Keratinocyte (primary cell): Measurements from ENCODE around the gene MRPS35.

Experiments used
- EZH2 ChIP-seq: IDR thresholded peaks from one replicate; pipeline ENCODE4 v1.6.1; 2012; ENCODE audit warnings: inconsistent platforms, mild to moderate bottlenecking, low read length, moderate library complexity
- TF ChIP-seq, protein P1 (sequence below), 3 experiments: IDR thresholded peaks in 1 of 3; conservative IDR thresholded peaks in 1 of 3; optimal IDR thresholded peaks in 1 of 3; 2 replicates in 2 of 3; 3 replicates in 1 of 3; pipeline versions ENCODE3 to v1.5.1; 2011; ENCODE audit warnings: low read length in 3 of 3, mild to moderate bottlenecking in 3 of 3, moderate library complexity in 2 of 3, control low read depth in 1 of 3, inconsistent platforms in 1 of 3; ENCODE audit not compliant: insufficient read depth in 2 of 3; ENCODE audit errors: extremely low read depth in 1 of 3

DNA sequence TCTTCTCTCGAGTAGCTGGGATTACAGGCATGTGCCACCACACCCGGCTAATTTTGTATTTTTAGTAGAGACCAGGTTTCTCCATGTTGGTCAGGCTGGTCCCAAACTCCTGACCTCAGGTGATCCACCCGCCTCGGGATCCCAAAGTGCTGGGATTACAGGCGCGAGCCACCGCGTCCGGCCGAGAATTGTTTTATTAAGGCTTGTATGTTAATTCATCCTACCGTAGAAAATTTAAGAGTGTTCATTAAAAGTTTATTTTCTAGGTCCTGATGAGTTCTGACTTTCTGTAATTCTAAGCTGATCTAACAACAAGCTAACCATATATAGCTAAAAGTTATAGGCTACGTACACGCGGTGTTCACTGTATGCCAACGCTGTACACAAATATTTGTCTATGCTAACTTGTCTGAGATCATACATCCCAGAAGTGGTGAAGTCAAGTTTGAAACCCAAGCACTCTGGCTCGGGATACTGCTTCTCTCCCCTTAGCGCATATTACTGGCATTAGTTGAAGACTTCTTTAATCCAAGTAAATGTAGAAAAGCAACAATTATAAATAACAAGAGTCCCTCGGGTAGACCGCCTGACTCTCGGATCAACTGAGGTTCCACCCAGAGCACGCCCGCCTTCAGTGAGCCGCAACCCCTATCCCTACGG is 570 bp upstream of the MRPS35 start:
- TF ChIP-seq, protein P1, sequence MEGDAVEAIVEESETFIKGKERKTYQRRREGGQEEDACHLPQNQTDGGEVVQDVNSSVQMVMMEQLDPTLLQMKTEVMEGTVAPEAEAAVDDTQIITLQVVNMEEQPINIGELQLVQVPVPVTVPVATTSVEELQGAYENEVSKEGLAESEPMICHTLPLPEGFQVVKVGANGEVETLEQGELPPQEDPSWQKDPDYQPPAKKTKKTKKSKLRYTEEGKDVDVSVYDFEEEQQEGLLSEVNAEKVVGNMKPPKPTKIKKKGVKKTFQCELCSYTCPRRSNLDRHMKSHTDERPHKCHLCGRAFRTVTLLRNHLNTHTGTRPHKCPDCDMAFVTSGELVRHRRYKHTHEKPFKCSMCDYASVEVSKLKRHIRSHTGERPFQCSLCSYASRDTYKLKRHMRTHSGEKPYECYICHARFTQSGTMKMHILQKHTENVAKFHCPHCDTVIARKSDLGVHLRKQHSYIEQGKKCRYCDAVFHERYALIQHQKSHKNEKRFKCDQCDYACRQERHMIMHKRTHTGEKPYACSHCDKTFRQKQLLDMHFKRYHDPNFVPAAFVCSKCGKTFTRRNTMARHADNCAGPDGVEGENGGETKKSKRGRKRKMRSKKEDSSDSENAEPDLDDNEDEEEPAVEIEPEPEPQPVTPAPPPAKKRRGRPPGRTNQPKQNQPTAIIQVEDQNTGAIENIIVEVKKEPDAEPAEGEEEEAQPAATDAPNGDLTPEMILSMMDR (optimal IDR thresholded peaks at IDR 0.05 in 1 of 3, IDR thresholded peaks at IDR 0.05 in 1 of 3, conservative IDR thresholded peaks at IDR 0.05 in 1 of 3; ENCODE audit: extremely low read depth in 1 of 3, insufficient read depth in 2 of 3, low read length in 3 of 3) = no peak
- TF ChIP-seq EZH2 = no peak
